Thyroid gland (tissue), 4 donors: ENCODE results near the gene DND1.
"Not testable (repeated sequence)": the region's sequence is repeated elsewhere in the genome, so short reads cannot be mapped to it uniquely, and the experiment has no call there.

Experiments used
- CTCF ChIP-seq, 6 experiments: fragments of 200-600 bp in 3 of 6; fragments of 450-650 bp in 3 of 6; sonication (generic) in 3 of 6; IDR thresholded peaks; one replicate each; pipeline ENCODE4 v1.5.1; 2016 to 2019; ENCODE audit warnings: antibody characterized with exemption in 6 of 6, mild to moderate bottlenecking in 2 of 6, inconsistent platforms in 1 of 6, moderate library complexity in 1 of 6
- POLR2A ChIP-seq, 2 donors: fragments of 450-650 bp; IDR thresholded peaks; one replicate each; pipeline ENCODE4 v1.6.1; 2017; ENCODE audit warnings: antibody characterized with exemption in 2 of 2, mild to moderate bottlenecking in 2 of 2, moderate library complexity in 1 of 2

DNA sequence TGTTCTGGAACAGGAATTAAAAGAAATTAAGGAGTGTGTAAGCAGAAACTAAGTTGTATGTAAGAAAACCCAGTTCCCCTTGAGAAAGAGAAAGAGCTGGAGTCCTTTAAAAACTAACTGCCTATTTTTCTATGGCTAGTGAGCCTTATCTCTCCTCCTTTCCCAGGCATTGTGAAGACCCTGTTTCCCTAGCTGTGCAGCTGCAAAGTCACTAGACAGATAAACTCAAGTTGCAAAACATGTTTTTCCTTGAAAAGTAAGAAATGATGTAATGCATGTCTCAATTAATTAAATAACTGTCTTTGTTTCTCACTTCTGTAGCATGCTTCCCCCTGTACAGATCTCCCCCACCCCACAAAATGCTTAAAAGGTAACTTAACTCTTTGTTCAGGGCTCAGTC, 50.3 kb downstream of the DND1 start:
- TF ChIP-seq CTCF, POLR2A (IDR thresholded peaks at IDR 0.05): not testable (repeated sequence)
